Activated CD4-positive, alpha-beta T cell treated with anti-CD3 and anti-CD28 coated beads for 48 hours (primary cell): ENCODE results near the gene DRGX.

ENCODE experiments used
- DNase-seq: peaks from one replicate; pipeline ENCODE4 v3.0.0-alpha.2; 2020

DRGX gene

GRCh38 chr10:49407552-49408137 is 11.8 kb upstream of the DRGX start:
- DNase-seq = peak; percentile 82

GRCh38 chr10:49407151-49407550 is 11.3 kb upstream of the DRGX start:
- DNase-seq = no peak

GRCh38 chr10:49404321-49404878 is 8.5 kb upstream of the DRGX start:
- DNase-seq = no peak

- DNase-seq = no peak
Observed at GRCh38 chr10:49403363-49403762, 7.5 kb upstream of the DRGX start.

GRCh38 chr10:49400365-49400764 is 4.5 kb upstream of the DRGX start:
- no peak for DNase-seq

- DNase-seq = no peak
Observed at GRCh38 chr10:49398986-49399385, 3.1 kb upstream of the DRGX start.

- peak; percentile 64 for DNase-seq
Observed at GRCh38 chr10:49398000-49398861, 2.3 kb upstream of the DRGX start.

GRCh38 chr10:49397036-49397999 is 1.4 kb upstream of the DRGX start:
- DNase-seq = no peak

GRCh38 chr10:49396666-49396999 is 744 bp upstream of the DRGX start:
- DNase-seq = no peak

GRCh38 chr10:49394933-49395740 is 752 bp downstream of the DRGX start:
- DNase-seq = no peak

- no peak for DNase-seq
Observed at GRCh38 chr10:49393757-49394156, 2.1 kb downstream of the DRGX start.

GRCh38 chr10:49393301-49393700 is 2.6 kb downstream of the DRGX start:
- DNase-seq = no peak

GRCh38 chr10:49389361-49389933 is 6.4 kb downstream of the DRGX start:
- DNase-seq = no peak

- no peak for DNase-seq
Observed at GRCh38 chr10:49388161-49388560, 7.7 kb downstream of the DRGX start.

- no peak for DNase-seq
Observed at GRCh38 chr10:49387071-49387470, 8.8 kb downstream of the DRGX start.

- no peak for DNase-seq
Observed at GRCh38 chr10:49385939-49386922, 9.7 kb downstream of the DRGX start.

GRCh38 chr10:49384268-49384953 is 11.5 kb downstream of the DRGX start:
- no peak for DNase-seq

GRCh38 chr10:49383853-49384252 is 12.0 kb downstream of the DRGX start:
- no peak for DNase-seq

- DNase-seq = no peak
Observed at GRCh38 chr10:49382826-49383225, 13.1 kb downstream of the DRGX start.

- no peak for DNase-seq
Observed at GRCh38 chr10:49382226-49382625, 13.7 kb downstream of the DRGX start.
